Pons (tissue), 1 donor: ENCODE data around the gene NOM1.
"Not testable (repeated sequence)": the region's sequence is repeated elsewhere in the genome, so short reads cannot be mapped to it uniquely, and the experiment has no call there.

Experiments used
- DNase-seq: peaks from one replicate; pipeline ENCODE4 v3.0.0-alpha.2; 2016; ENCODE audit warnings: low spot score

The NOM1 gene

GRCh38 chr7:156949541-156950380 lies at the start of gene NOM1:
TSS of gene NOM1 (plus strand) at chr7:156949712. CDS start at chr7:156949738, 26 bp downstream.
- DNase-seq, result peak; percentile 68

- not testable (repeated sequence) for DNase-seq
Observed at GRCh38 chr7:156900093-156900492, 49.4 kb upstream of the NOM1 start.

- DNase-seq, result no peak
Observed at GRCh38 chr7:156903232-156903909, 46.1 kb upstream of the NOM1 start.

- no peak for DNase-seq
Observed at GRCh38 chr7:156906200-156906649, 43.3 kb upstream of the NOM1 start.

GRCh38 chr7:156907656-156908055 lies 41.9 kb upstream of the NOM1 start:
- DNase-seq, result no peak

- DNase-seq, result not testable (repeated sequence)
Observed at GRCh38 chr7:156909574-156910252, 39.8 kb upstream of the NOM1 start.

- no peak for DNase-seq
Observed at GRCh38 chr7:156918635-156919034, 30.9 kb upstream of the NOM1 start.

GRCh38 chr7:156919132-156919713 lies 30.3 kb upstream of the NOM1 start:
- no peak for DNase-seq

- DNase-seq, result no peak
Observed at GRCh38 chr7:156920076-156920475, 29.4 kb upstream of the NOM1 start.

GRCh38 chr7:156920487-156921373 lies 28.8 kb upstream of the NOM1 start:
- not testable (repeated sequence) for DNase-seq

GRCh38 chr7:156922304-156922703 lies 27.2 kb upstream of the NOM1 start:
- DNase-seq, result not testable (repeated sequence)

- DNase-seq, result not testable (repeated sequence)
Observed at GRCh38 chr7:156925821-156926220, 23.7 kb upstream of the NOM1 start.

- DNase-seq, result no peak
Observed at GRCh38 chr7:156927571-156928405, 21.7 kb upstream of the NOM1 start.

GRCh38 chr7:156928406-156928747 lies 21.1 kb upstream of the NOM1 start:
- no peak for DNase-seq

GRCh38 chr7:156929789-156930539 lies 19.5 kb upstream of the NOM1 start:
- no peak for DNase-seq

GRCh38 chr7:156932006-156932405 lies 17.5 kb upstream of the NOM1 start:
- DNase-seq, result no peak

- no peak for DNase-seq
Observed at GRCh38 chr7:156935250-156935649, 14.3 kb upstream of the NOM1 start.

GRCh38 chr7:156936766-156937165 lies 12.7 kb upstream of the NOM1 start:
- DNase-seq, result not testable (repeated sequence)

GRCh38 chr7:156940421-156941122 lies 8.9 kb upstream of the NOM1 start:
- DNase-seq, result no peak
